HG02623 (cell line): Measurements from ENCODE around the gene RNF181.
"Not testable (repeated sequence)": the region's sequence is repeated elsewhere in the genome, so short reads cannot be mapped to it uniquely, and the experiment has no call there.

Experiments
- ATAC-seq: cut with Tn5 transposase; IDR thresholded peaks from one replicate; pipeline ENCODE4 v1.9.1; 2021; ENCODE audit warnings: moderate library complexity; ENCODE audit not compliant: unreplicated experiment

Gene RNF181

GRCh38 chr2:85595301-85596025 lies at the start of gene RNF181:
TSS of gene RNF181 (plus strand) at chr2:85595745. CDS start at chr2:85595764, 19 bp downstream.
- ATAC-seq = peak; percentile 98

GRCh38 chr2:85545780-85546240 lies 49.7 kb upstream of the RNF181 start:
- ATAC-seq = no peak

GRCh38 chr2:85547089-85547858 lies 48.3 kb upstream of the RNF181 start:
- ATAC-seq = no peak

- ATAC-seq = no peak
These were observed 47.5 kb upstream of the RNF181 start for GRCh38 chr2:85547859-85548607.

- no peak for ATAC-seq
These were observed 47.0 kb upstream of the RNF181 start for GRCh38 chr2:85548608-85548900.

- ATAC-seq = no peak
These were observed 46.5 kb upstream of the RNF181 start for GRCh38 chr2:85549095-85549494.

GRCh38 chr2:85549826-85550225 lies 45.7 kb upstream of the RNF181 start:
- ATAC-seq = no peak

GRCh38 chr2:85550486-85550885 lies 45.1 kb upstream of the RNF181 start:
- ATAC-seq = no peak

GRCh38 chr2:85551698-85552678 lies 43.6 kb upstream of the RNF181 start:
- ATAC-seq = peak; percentile 61

GRCh38 chr2:85553184-85553583 lies 42.4 kb upstream of the RNF181 start:
- no peak for ATAC-seq

GRCh38 chr2:85554980-85555612 lies 40.4 kb upstream of the RNF181 start:
- no peak for ATAC-seq

- ATAC-seq = no peak
These were observed 38.4 kb upstream of the RNF181 start for GRCh38 chr2:85557130-85557529.

- no peak for ATAC-seq
These were observed 37.4 kb upstream of the RNF181 start for GRCh38 chr2:85558160-85558559.

- not testable (repeated sequence) for ATAC-seq
These were observed 35.2 kb upstream of the RNF181 start for GRCh38 chr2:85560403-85560726.

- peak; percentile 5 for ATAC-seq
These were observed 34.7 kb upstream of the RNF181 start for GRCh38 chr2:85560812-85561279.

- ATAC-seq = peak; percentile 87
These were observed 34.0 kb upstream of the RNF181 start, which contains the start of gene GGCX for GRCh38 chr2:85561280-85562212. TSS of gene GGCX (minus strand) at chr2:85561493. CDS start at chr2:85561428, 65 bp downstream.

- ATAC-seq = no peak
These were observed 31.4 kb upstream of the RNF181 start for GRCh38 chr2:85564144-85564563.

- ATAC-seq = no peak
These were observed 29.3 kb upstream of the RNF181 start for GRCh38 chr2:85566265-85566664.

GRCh38 chr2:85575739-85576138 lies 19.8 kb upstream of the RNF181 start:
- ATAC-seq = no peak
